GM18909 (cell line): ENCODE measurements around the gene CTIF.

ENCODE experiments used
- ATAC-seq: cut with Tn5 transposase; IDR thresholded peaks from one replicate; pipeline ENCODE4 v1.9.1; 2021; ENCODE audit warnings: mild to moderate bottlenecking; ENCODE audit not compliant: unreplicated experiment, poor library complexity

CTIF gene

GRCh38 chr18:48597110-48597509, 58.3 kb downstream of the CTIF start:
- ATAC-seq = no peak

GRCh38 chr18:48597671-48598070, 58.8 kb downstream of the CTIF start:
- no peak for ATAC-seq

GRCh38 chr18:48599391-48599790, 60.6 kb downstream of the CTIF start:
- no peak for ATAC-seq

- ATAC-seq = no peak
Observed at GRCh38 chr18:48600046-48600445, 61.2 kb downstream of the CTIF start.

- ATAC-seq = no peak
Observed at GRCh38 chr18:48600456-48601090, 61.7 kb downstream of the CTIF start.

GRCh38 chr18:48601343-48601742, 62.5 kb downstream of the CTIF start:
- no peak for ATAC-seq

GRCh38 chr18:48602759-48603390, 64.0 kb downstream of the CTIF start:
- no peak for ATAC-seq

- peak; percentile 67 for ATAC-seq
Observed at GRCh38 chr18:48605408-48605845, 66.6 kb downstream of the CTIF start.

GRCh38 chr18:48607056-48607984, 68.5 kb downstream of the CTIF start:
- no peak for ATAC-seq

GRCh38 chr18:48608581-48608980, 69.8 kb downstream of the CTIF start:
- no peak for ATAC-seq

- no peak for ATAC-seq
Observed at GRCh38 chr18:48609114-48609513, 70.3 kb downstream of the CTIF start.

- ATAC-seq = no peak
Observed at GRCh38 chr18:48609820-48610815, 71.3 kb downstream of the CTIF start.

- ATAC-seq = no peak
Observed at GRCh38 chr18:48611203-48611602, 72.4 kb downstream of the CTIF start.

GRCh38 chr18:48611785-48612480, 73.1 kb downstream of the CTIF start:
- no peak for ATAC-seq

- no peak for ATAC-seq
Observed at GRCh38 chr18:48612511-48612910, 73.7 kb downstream of the CTIF start.

- ATAC-seq = no peak
Observed at GRCh38 chr18:48612917-48613316, 74.1 kb downstream of the CTIF start.

- no peak for ATAC-seq
Observed at GRCh38 chr18:48613589-48614404, 75.0 kb downstream of the CTIF start.

- no peak for ATAC-seq
Observed at GRCh38 chr18:48615566-48616401, 77.0 kb downstream of the CTIF start.
